SK-N-SH (cell line): ENCODE data around the gene TBCE. TPM values are rescaled to one million over a fixed set of nuclear protein-coding genes. Genes with fewer than 3 reads are reported as not detected.

Experiments used
- CTCF ChIA-PET: fragments of 300-600, 350-600 bp; formaldehyde crosslinking; extraction: SDS; loops from one replicate; lab custom pipeline; 2021; lab: Yijun Ruan, JAX
- POLR2A ChIA-PET: fragments of 350-600 bp; sonication (Branson Sonifier 250); formaldehyde crosslinking; extraction: SDS; loops from one replicate; lab custom pipeline; 2020; ENCODE audit warnings: antibody characterized with exemption, inconsistent platforms; lab: Yijun Ruan, JAX
- DNase-seq: peaks from one replicate; pipeline ENCODE4 v3.0.0; 2012
- H2AFZ ChIP-seq: fragments of 200-600 bp; sonication (generic); 2 replicates; pipeline ENCODE4 v1.8.1; 2016; ENCODE audit warnings: antibody characterized with exemption, mild to moderate bottlenecking, low read depth
- H3F3A ChIP-seq: fragments of 200-600 bp; sonication (generic); replicated peaks from 2 replicates; pipeline ENCODE3; 2016; ENCODE audit warnings: antibody characterized with exemption, mild to moderate bottlenecking; ENCODE audit not compliant: insufficient read depth
- H3K27ac ChIP-seq, 2 experiments: fragments of 200-500 bp in 1 of 2; fragments of 200-600 bp in 1 of 2; sonication (Bioruptor generic) in 1 of 2; sonication (generic), shearing (Covaris generic) in 1 of 2; 2 replicates each; pipeline versions ENCODE4 v1.5.1 to v1.6.1; 2014 to 2016; ENCODE audit warnings: low read depth in 2 of 2, inconsistent platforms in 1 of 2, low read length in 1 of 2, mild to moderate bottlenecking in 1 of 2, mixed read lengths in 1 of 2
- H3K27me3 ChIP-seq: fragments of 200-600 bp; sonication (generic), shearing (Covaris generic); 2 replicates; pipeline ENCODE4 v1.6.1; 2016; ENCODE audit warnings: mixed run types; ENCODE audit not compliant: insufficient read depth
- H3K36me3 ChIP-seq, 2 experiments: fragments of 200-500 bp in 1 of 2; fragments of 200-600 bp in 1 of 2; sonication (Bioruptor generic) in 1 of 2; sonication (generic) in 1 of 2; replicated peaks in 1 of 2; 2 replicates each; pipeline versions ENCODE3 to v1.5.1; 2014 to 2016; ENCODE audit warnings: low read length in 1 of 2, mild to moderate bottlenecking in 1 of 2; ENCODE audit not compliant: insufficient read depth in 2 of 2, control insufficient read depth in 1 of 2
- H3K4me1 ChIP-seq, 2 experiments: fragments of 200-500 bp in 1 of 2; fragments of 200-600 bp in 1 of 2; sonication (Bioruptor generic) in 1 of 2; sonication (generic), shearing (Covaris generic) in 1 of 2; 2 replicates each; pipeline versions ENCODE4 v1.5.1 to v1.6.1; 2014 to 2016; ENCODE audit warnings: low read depth in 1 of 2, low read length in 1 of 2, mixed run types in 1 of 2; ENCODE audit not compliant: insufficient read depth in 2 of 2, control insufficient read depth in 1 of 2
- H3K4me2 ChIP-seq: fragments of 200-600 bp; sonication (generic), shearing (Covaris generic); 2 replicates; pipeline ENCODE4 v1.6.1; 2017; ENCODE audit warnings: mixed run types
- H3K4me3 ChIP-seq, 2 experiments: fragments of 200-500 bp in 1 of 2; fragments of 200-600 bp in 1 of 2; sonication (Bioruptor generic) in 1 of 2; sonication (generic), shearing (Covaris generic) in 1 of 2; 2 replicates each; pipeline versions ENCODE4 v1.5.1 to v1.8.1; 2014 to 2016; ENCODE audit warnings: low read depth in 2 of 2, inconsistent platforms in 1 of 2, low read length in 1 of 2, mild to moderate bottlenecking in 1 of 2, mixed read lengths in 1 of 2, moderate library complexity in 1 of 2
- H3K79me2 ChIP-seq: fragments of 200-600 bp; sonication (generic); 2 replicates; pipeline ENCODE4 v1.8.1; 2017; ENCODE audit warnings: mild to moderate bottlenecking; ENCODE audit not compliant: insufficient read depth
- H3K9ac ChIP-seq: fragments of 200-600 bp; sonication (generic); 2 replicates; pipeline ENCODE4 v1.6.1; 2017; ENCODE audit warnings: mixed run types
- H3K9me2 ChIP-seq: fragments of 200-600 bp; sonication (generic); 2 replicates; pipeline ENCODE4 v1.6.1; 2017; ENCODE audit warnings: mixed run types
- H3K9me3 ChIP-seq: fragments of 200-600 bp; sonication (generic); 2 replicates; pipeline ENCODE4 v1.6.1; 2017; ENCODE audit warnings: mixed run types, mild to moderate bottlenecking, moderate library complexity
- H4K20me1 ChIP-seq: fragments of 200-600 bp; sonication (generic); 2 replicates; pipeline ENCODE4 v1.6.1; 2017; ENCODE audit warnings: mild to moderate bottlenecking, mixed run types; ENCODE audit not compliant: insufficient read depth
- CHD2 ChIP-seq: fragments of 150-350 bp; IDR thresholded peaks from 2 replicates; pipeline ENCODE4 v1.6.1; 2018; ENCODE audit warnings: low read length; ENCODE audit not compliant: partially characterized antibody
- ELF1 ChIP-seq: IDR thresholded peaks from 2 replicates; pipeline ENCODE4 v1.4.0; 2012
- EZH2phosphoT487 ChIP-seq: fragments of 200-600 bp; sonication (generic); IDR thresholded peaks from 2 replicates; pipeline ENCODE4 v1.6.1; 2017; ENCODE audit warnings: low read depth, mixed run types, mild to moderate bottlenecking, antibody characterized with exemption, moderate library complexity, borderline replicate concordance
- FOXJ3 ChIP-seq: sonication (generic); formaldehyde crosslinking; IDR thresholded peaks from 2 replicates; pipeline ENCODE4 v1.5.1; 2020; ENCODE audit warnings: mild to moderate bottlenecking, missing genetic modification reagents
- GATA2 ChIP-seq: sonication (generic); formaldehyde crosslinking; IDR thresholded peaks from 2 replicates; pipeline ENCODE4 v1.5.0; 2020; ENCODE audit warnings: mild to moderate bottlenecking, missing genetic modification reagents
- JUND ChIP-seq: IDR thresholded peaks from 2 replicates; pipeline ENCODE4 v1.4.0; 2012
- MEF2A ChIP-seq: IDR thresholded peaks from 2 replicates; pipeline ENCODE4 v1.4.0; 2012; ENCODE audit warnings: low read depth, borderline replicate concordance
- POLR2AphosphoS5 ChIP-seq: IDR thresholded peaks from 2 replicates; pipeline ENCODE4 v1.6.1; 2012; ENCODE audit warnings: low read depth, low read length
- RCOR1 ChIP-seq: fragments of 150-350 bp; IDR thresholded peaks from 2 replicates; pipeline ENCODE4 v1.6.1; 2017; ENCODE audit warnings: antibody characterized with exemption, low read length
- RFX5 ChIP-seq: IDR thresholded peaks from 2 replicates; pipeline ENCODE4 v1.6.1; 2012; ENCODE audit warnings: mild to moderate bottlenecking, improper control_type of control experiment, low read length
- RXRA ChIP-seq: IDR thresholded peaks from 2 replicates; pipeline ENCODE4 v1.4.0; 2012; ENCODE audit warnings: low read depth, mild to moderate bottlenecking, borderline replicate concordance
- SIN3A ChIP-seq: IDR thresholded peaks from 2 replicates; pipeline ENCODE4 v1.6.1; 2012; ENCODE audit warnings: low read depth, mild to moderate bottlenecking, low read length, moderate library complexity, borderline replicate concordance
- TCF12 ChIP-seq: IDR thresholded peaks from 2 replicates; pipeline ENCODE4 v1.4.0; 2012
- WGBS: methylation state at CpG from one replicate; pipeline ENCODE4 v1.1.6; 2017; ENCODE audit warnings: low lambda C conversion rate; 5-methylcytosine and 5-hydroxymethylcytosine counted together
- polyA plus RNA-seq, 3 experiments: library from polyadenylated mRNA; depleted of rRNA; stranded (reverse); fragments of >200 nt; gene quantifications; 2 replicates each; pipeline ENCODE4 v1.2.3, GENCODE V29; 2012
- TF ChIP-seq, protein P1 (sequence below): fragments of 150-350 bp; IDR thresholded peaks from 2 replicates; pipeline ENCODE4 v1.6.1; 2017; ENCODE audit warnings: antibody characterized with exemption, low read length, low read depth, borderline replicate concordance
- TF ChIP-seq, protein P2 (sequence below): IDR thresholded peaks from 2 replicates; pipeline ENCODE4 v1.4.0; 2012; ENCODE audit warnings: low read depth, borderline replicate concordance
- TF ChIP-seq, protein P3 (sequence below): IDR thresholded peaks from 2 replicates; pipeline ENCODE4 v1.6.1; 2012; ENCODE audit warnings: mild to moderate bottlenecking, low read depth, low read length, moderate library complexity
- TF ChIP-seq, protein P4 (sequence below): IDR thresholded peaks from 2 replicates; pipeline ENCODE4; 2012
- TF ChIP-seq, protein P5 (sequence below): IDR thresholded peaks from 2 replicates; pipeline ENCODE4 v1.4.0; 2012; ENCODE audit warnings: low read depth, borderline replicate concordance
- TF ChIP-seq, protein P6 (sequence below): fragments of 200-600 bp; sonication (generic); IDR thresholded peaks from 2 replicates; pipeline ENCODE4 v1.6.1; 2017; ENCODE audit warnings: antibody characterized with exemption, mild to moderate bottlenecking, moderate library complexity
- TF ChIP-seq, protein P7 (sequence below): fragments of 150-350 bp; IDR thresholded peaks from 2 replicates; pipeline ENCODE4 v1.6.1; 2016; ENCODE audit warnings: mild to moderate bottlenecking, low read depth, low read length

TBCE gene
- polyA plus RNA-seq, 1 of the 3 experiments (the other 2 are of a cell fraction), result 18.3 TPM

DNA sequence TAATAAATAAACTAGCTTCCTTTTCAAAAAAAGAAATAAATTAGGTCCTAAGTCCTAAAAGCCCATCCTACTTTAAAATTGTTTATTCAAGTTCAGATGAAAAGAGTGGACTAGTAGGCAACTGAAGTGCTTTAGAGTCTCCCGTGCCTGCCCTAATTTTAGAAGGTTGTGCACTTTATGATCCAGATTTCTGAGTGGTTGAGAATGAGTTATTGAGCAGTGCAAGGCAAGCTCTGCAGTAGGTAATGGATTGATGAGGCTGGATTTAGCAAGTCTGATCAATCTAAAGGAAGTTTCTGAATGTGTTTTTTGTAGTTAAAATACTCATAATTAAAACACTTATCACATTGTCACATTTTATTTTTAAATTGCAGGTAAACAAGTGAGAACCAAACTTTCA lies 25.9 kb upstream of the TBCE start:
- Histone ChIP-seq H3K9me3 (no peaks in the 10 kb centered on the region), H3K9ac (no peak overlapping the region), H3K79me2 (peaks cover 17% of the 10 kb centered on the region), H4K20me1 (no peaks in the 10 kb centered on the region), H3K36me3 (peaks cover 19 to 37% of the 10 kb centered on the region in 2 experiments), H3K27me3 (no peaks in the 10 kb centered on the region), H3K4me2 (no peak overlapping the region), H3F3A (no peaks in the 10 kb centered on the region), H3K9me2 (no peaks in the 10 kb centered on the region), H3K4me1 (no peaks in the 10 kb centered on the region), H2AFZ (no peak overlapping the region), H3K4me3 (no peak overlapping the region), H3K27ac (no peak overlapping the region)
- 84% methylated on average over 1 of the region's 1 CpG for WGBS
- CTCF ChIA-PET, result interaction anchor here (1.5 to 1.6 kb wide), 2 partner anchors 10 to 74 kb away, joined by 3 to 7 read pairs; no protein-coding TSS in a partner anchor
- no peak for TF ChIP-seq GATA2
- no peak for TF ChIP-seq JUND
- no peak for TF ChIP-seq POLR2AphosphoS5
- TF ChIP-seq, protein P1, sequence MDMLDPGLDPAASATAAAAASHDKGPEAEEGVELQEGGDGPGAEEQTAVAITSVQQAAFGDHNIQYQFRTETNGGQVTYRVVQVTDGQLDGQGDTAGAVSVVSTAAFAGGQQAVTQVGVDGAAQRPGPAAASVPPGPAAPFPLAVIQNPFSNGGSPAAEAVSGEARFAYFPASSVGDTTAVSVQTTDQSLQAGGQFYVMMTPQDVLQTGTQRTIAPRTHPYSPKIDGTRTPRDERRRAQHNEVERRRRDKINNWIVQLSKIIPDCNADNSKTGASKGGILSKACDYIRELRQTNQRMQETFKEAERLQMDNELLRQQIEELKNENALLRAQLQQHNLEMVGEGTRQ, result no peak
- TF ChIP-seq RXRA, result no peak
- TF ChIP-seq MEF2A, result no peak
- TF ChIP-seq, protein P2, sequence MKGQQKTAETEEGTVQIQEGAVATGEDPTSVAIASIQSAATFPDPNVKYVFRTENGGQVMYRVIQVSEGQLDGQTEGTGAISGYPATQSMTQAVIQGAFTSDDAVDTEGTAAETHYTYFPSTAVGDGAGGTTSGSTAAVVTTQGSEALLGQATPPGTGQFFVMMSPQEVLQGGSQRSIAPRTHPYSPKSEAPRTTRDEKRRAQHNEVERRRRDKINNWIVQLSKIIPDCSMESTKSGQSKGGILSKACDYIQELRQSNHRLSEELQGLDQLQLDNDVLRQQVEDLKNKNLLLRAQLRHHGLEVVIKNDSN, result no peak
- no peak for TF ChIP-seq RFX5
- TF ChIP-seq, protein P3, sequence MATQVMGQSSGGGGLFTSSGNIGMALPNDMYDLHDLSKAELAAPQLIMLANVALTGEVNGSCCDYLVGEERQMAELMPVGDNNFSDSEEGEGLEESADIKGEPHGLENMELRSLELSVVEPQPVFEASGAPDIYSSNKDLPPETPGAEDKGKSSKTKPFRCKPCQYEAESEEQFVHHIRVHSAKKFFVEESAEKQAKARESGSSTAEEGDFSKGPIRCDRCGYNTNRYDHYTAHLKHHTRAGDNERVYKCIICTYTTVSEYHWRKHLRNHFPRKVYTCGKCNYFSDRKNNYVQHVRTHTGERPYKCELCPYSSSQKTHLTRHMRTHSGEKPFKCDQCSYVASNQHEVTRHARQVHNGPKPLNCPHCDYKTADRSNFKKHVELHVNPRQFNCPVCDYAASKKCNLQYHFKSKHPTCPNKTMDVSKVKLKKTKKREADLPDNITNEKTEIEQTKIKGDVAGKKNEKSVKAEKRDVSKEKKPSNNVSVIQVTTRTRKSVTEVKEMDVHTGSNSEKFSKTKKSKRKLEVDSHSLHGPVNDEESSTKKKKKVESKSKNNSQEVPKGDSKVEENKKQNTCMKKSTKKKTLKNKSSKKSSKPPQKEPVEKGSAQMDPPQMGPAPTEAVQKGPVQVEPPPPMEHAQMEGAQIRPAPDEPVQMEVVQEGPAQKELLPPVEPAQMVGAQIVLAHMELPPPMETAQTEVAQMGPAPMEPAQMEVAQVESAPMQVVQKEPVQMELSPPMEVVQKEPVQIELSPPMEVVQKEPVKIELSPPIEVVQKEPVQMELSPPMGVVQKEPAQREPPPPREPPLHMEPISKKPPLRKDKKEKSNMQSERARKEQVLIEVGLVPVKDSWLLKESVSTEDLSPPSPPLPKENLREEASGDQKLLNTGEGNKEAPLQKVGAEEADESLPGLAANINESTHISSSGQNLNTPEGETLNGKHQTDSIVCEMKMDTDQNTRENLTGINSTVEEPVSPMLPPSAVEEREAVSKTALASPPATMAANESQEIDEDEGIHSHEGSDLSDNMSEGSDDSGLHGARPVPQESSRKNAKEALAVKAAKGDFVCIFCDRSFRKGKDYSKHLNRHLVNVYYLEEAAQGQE, result no peak
- no peak for TF ChIP-seq RCOR1
- TF ChIP-seq, protein P4, sequence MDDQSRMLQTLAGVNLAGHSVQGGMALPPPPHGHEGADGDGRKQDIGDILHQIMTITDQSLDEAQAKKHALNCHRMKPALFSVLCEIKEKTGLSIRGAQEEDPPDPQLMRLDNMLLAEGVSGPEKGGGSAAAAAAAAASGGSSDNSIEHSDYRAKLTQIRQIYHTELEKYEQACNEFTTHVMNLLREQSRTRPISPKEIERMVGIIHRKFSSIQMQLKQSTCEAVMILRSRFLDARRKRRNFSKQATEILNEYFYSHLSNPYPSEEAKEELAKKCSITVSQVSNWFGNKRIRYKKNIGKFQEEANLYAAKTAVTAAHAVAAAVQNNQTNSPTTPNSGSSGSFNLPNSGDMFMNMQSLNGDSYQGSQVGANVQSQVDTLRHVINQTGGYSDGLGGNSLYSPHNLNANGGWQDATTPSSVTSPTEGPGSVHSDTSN, result no peak
- no peak for TF ChIP-seq ELF1
- no peak for TF ChIP-seq SIN3A
- TF ChIP-seq EZH2phosphoT487, result no peak
- no peak for TF ChIP-seq TCF12
- TF ChIP-seq, protein P5, sequence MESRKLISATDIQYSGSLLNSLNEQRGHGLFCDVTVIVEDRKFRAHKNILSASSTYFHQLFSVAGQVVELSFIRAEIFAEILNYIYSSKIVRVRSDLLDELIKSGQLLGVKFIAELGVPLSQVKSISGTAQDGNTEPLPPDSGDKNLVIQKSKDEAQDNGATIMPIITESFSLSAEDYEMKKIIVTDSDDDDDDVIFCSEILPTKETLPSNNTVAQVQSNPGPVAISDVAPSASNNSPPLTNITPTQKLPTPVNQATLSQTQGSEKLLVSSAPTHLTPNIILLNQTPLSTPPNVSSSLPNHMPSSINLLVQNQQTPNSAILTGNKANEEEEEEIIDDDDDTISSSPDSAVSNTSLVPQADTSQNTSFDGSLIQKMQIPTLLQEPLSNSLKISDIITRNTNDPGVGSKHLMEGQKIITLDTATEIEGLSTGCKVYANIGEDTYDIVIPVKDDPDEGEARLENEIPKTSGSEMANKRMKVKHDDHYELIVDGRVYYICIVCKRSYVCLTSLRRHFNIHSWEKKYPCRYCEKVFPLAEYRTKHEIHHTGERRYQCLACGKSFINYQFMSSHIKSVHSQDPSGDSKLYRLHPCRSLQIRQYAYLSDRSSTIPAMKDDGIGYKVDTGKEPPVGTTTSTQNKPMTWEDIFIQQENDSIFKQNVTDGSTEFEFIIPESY, result no peak
- no peak for TF ChIP-seq FOXJ3 (CRISPR knock-in tag)
- no peak for TF ChIP-seq CHD2
- TF ChIP-seq, protein P6, sequence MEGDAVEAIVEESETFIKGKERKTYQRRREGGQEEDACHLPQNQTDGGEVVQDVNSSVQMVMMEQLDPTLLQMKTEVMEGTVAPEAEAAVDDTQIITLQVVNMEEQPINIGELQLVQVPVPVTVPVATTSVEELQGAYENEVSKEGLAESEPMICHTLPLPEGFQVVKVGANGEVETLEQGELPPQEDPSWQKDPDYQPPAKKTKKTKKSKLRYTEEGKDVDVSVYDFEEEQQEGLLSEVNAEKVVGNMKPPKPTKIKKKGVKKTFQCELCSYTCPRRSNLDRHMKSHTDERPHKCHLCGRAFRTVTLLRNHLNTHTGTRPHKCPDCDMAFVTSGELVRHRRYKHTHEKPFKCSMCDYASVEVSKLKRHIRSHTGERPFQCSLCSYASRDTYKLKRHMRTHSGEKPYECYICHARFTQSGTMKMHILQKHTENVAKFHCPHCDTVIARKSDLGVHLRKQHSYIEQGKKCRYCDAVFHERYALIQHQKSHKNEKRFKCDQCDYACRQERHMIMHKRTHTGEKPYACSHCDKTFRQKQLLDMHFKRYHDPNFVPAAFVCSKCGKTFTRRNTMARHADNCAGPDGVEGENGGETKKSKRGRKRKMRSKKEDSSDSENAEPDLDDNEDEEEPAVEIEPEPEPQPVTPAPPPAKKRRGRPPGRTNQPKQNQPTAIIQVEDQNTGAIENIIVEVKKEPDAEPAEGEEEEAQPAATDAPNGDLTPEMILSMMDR, result no peak
- TF ChIP-seq, protein P7, sequence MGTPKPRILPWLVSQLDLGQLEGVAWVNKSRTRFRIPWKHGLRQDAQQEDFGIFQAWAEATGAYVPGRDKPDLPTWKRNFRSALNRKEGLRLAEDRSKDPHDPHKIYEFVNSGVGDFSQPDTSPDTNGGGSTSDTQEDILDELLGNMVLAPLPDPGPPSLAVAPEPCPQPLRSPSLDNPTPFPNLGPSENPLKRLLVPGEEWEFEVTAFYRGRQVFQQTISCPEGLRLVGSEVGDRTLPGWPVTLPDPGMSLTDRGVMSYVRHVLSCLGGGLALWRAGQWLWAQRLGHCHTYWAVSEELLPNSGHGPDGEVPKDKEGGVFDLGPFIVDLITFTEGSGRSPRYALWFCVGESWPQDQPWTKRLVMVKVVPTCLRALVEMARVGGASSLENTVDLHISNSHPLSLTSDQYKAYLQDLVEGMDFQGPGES, result no peak
- DNase-seq, result no peak
- POLR2A ChIA-PET, result no interaction called here
